OCI-LY7 (cell line): ENCODE data around the gene RAD51AP2. TPM values are rescaled to one million over a fixed set of nuclear protein-coding genes. Genes with fewer than 3 reads are reported as not detected.
A peak's percentile ranks its signal among the peaks of the same experiment; 100 is the strongest.
"Not testable (repeated sequence)": the region's sequence is repeated elsewhere in the genome, so short reads cannot be mapped to it uniquely, and the experiment has no call there.

Experiments
- Bru-seq: library from RNA; stranded (reverse); fragments of 400-500 nt; gene quantifications from one replicate; lab custom pipeline; 2021; lab: Mats Ljungman, UMichigan
- BruChase-seq, 2 experiments: library from RNA; stranded (reverse); fragments of 400-500 nt; gene quantifications; one replicate each; lab custom pipeline; 2021; lab: Mats Ljungman, UMichigan
- BruUV-seq: library from RNA; stranded (reverse); fragments of 400-500 nt; replicated peaks from 2 replicates; lab custom pipeline; 2021; lab: Mats Ljungman, UMichigan
- CTCF ChIA-PET: fragments of 300-600 bp; sonication (Branson Sonifier 250); formaldehyde crosslinking; loops from one replicate; lab custom pipeline; 2022; ENCODE audit warnings: antibody characterized with exemption; ENCODE audit not compliant: unreplicated experiment; lab: Charles Lee
- POLR2A ChIA-PET: fragments of 300-600 bp; sonication (Branson Sonifier 250); formaldehyde crosslinking; loops from one replicate; lab custom pipeline; 2022; ENCODE audit warnings: antibody characterized with exemption; lab: Charles Lee
- DNase-seq: peaks from one replicate; pipeline ENCODE4 v3.0.0-alpha.2; 2015; ENCODE audit warnings: low spot score
- H2AFZ ChIP-seq: fragments of 200-600 bp; sonication (generic), shearing (Covaris generic); 2 replicates; pipeline ENCODE4 v1.6.1; 2014; ENCODE audit warnings: mild to moderate bottlenecking, antibody characterized with exemption, low read length, moderate library complexity
- H3K27ac ChIP-seq: fragments of 200-600 bp; sonication (generic); 2 replicates; pipeline ENCODE4 v1.5.1; 2014; ENCODE audit warnings: mixed run types, low read depth, mild to moderate bottlenecking, moderate library complexity, low read length, inconsistent platforms; ENCODE audit not compliant: poor library complexity, severe bottlenecking
- H3K36me3 ChIP-seq: fragments of 200-600 bp; sonication (generic); 2 replicates; pipeline ENCODE4 v1.6.1; 2014; ENCODE audit warnings: mild to moderate bottlenecking, antibody characterized with exemption, low read length, moderate library complexity, mixed read lengths; ENCODE audit not compliant: insufficient read depth
- H3K4me1 ChIP-seq: fragments of 200-600 bp; sonication (generic); 2 replicates; pipeline ENCODE4 v1.5.1; 2014; ENCODE audit warnings: mild to moderate bottlenecking, low read length; ENCODE audit not compliant: insufficient read depth, poor library complexity, severe bottlenecking
- H3K4me2 ChIP-seq: fragments of 200-600 bp; sonication (generic); 2 replicates; pipeline ENCODE4 v1.6.1; 2014; ENCODE audit warnings: mild to moderate bottlenecking, low read length
- H3K4me3 ChIP-seq: fragments of 200-600 bp; sonication (generic); 2 replicates; pipeline ENCODE4 v1.5.1; 2014; ENCODE audit warnings: mild to moderate bottlenecking, low read depth, low read length; ENCODE audit not compliant: poor library complexity, severe bottlenecking
- H3K79me2 ChIP-seq: fragments of 200-600 bp; sonication (generic); 2 replicates; pipeline ENCODE4 v1.6.1; 2016; ENCODE audit warnings: low read depth, mild to moderate bottlenecking, low read length, moderate library complexity, mixed read lengths; ENCODE audit not compliant: insufficient read depth
- H3K9me2 ChIP-seq: fragments of 200-600 bp; sonication (generic); 2 replicates; pipeline ENCODE4 v1.6.1; 2016; ENCODE audit warnings: mild to moderate bottlenecking, low read length, mixed read lengths; ENCODE audit not compliant: insufficient read depth
- H3K9me3 ChIP-seq: fragments of 200-600 bp; sonication (generic); 2 replicates; pipeline ENCODE4 v1.6.1; 2014; ENCODE audit warnings: mild to moderate bottlenecking, mixed run types, low read length, mixed read lengths
- H4K20me1 ChIP-seq: fragments of 200-600 bp; sonication (generic); 2 replicates; pipeline ENCODE4 v1.6.1; 2014; ENCODE audit warnings: mild to moderate bottlenecking, antibody characterized with exemption, low read length, moderate library complexity, mixed read lengths; ENCODE audit not compliant: insufficient read depth
- EZH2phosphoT487 ChIP-seq: fragments of 200-600 bp; sonication (generic); IDR thresholded peaks from 2 replicates; pipeline ENCODE4 v1.6.1; 2018; ENCODE audit warnings: low read depth, borderline replicate concordance, mild to moderate bottlenecking, mixed run types, antibody characterized with exemption, low read length, moderate library complexity, mixed read lengths
- intact Hi-C: fragments of 100-400 bp; cut with micrococcal nuclease; formaldehyde crosslinking; loops from one replicate; pipeline ENCODE4 v1.10.0; 2022; ENCODE audit not compliant: unreplicated experiment
- long read RNA-seq: library from polyadenylated mRNA; stranded (forward); transcript quantifications from one replicate; pipeline ENCODE4 v2.0.0, GENCODE V29; 2022
- total RNA-seq, 2 experiments: library from RNA; depleted of rRNA in 1 of 2; stranded (reverse); fragments of >200 nt in 1 of 2; shearing (Covaris generic) in 1 of 2; gene quantifications; 2 replicates each; pipeline ENCODE4 v1.2.3, GENCODE V29; 2014 to 2022
- TF ChIP-seq, protein P1 (sequence below): fragments of 200-600 bp; sonication (generic); conservative IDR thresholded peaks from 2 replicates; pipeline ENCODE4 v1.5.1; 2014; ENCODE audit warnings: mild to moderate bottlenecking, antibody characterized with exemption, low read length, moderate library complexity, mixed read lengths

Gene RAD51AP2
- total RNA-seq (2014; rRNA removed; shearing (Covaris generic)) = 0.05 and 0.35 TPM in 2 replicates
- 0.09 TPM in 1 of 2 replicates, not detected in the other for total RNA-seq (2022)
- percentile 19 among the genes with signal in this experiment for Bru-seq, nascent RNA
- BruChase-seq, experiment 1, labeled RNA remaining after a 6-hour chase = percentile 15 among the genes with signal in this experiment
- percentile 11 among the genes with signal in this experiment for BruChase-seq, experiment 2, labeled RNA remaining after a 2-hour chase
- long read RNA-seq = 0 reads

DNA sequence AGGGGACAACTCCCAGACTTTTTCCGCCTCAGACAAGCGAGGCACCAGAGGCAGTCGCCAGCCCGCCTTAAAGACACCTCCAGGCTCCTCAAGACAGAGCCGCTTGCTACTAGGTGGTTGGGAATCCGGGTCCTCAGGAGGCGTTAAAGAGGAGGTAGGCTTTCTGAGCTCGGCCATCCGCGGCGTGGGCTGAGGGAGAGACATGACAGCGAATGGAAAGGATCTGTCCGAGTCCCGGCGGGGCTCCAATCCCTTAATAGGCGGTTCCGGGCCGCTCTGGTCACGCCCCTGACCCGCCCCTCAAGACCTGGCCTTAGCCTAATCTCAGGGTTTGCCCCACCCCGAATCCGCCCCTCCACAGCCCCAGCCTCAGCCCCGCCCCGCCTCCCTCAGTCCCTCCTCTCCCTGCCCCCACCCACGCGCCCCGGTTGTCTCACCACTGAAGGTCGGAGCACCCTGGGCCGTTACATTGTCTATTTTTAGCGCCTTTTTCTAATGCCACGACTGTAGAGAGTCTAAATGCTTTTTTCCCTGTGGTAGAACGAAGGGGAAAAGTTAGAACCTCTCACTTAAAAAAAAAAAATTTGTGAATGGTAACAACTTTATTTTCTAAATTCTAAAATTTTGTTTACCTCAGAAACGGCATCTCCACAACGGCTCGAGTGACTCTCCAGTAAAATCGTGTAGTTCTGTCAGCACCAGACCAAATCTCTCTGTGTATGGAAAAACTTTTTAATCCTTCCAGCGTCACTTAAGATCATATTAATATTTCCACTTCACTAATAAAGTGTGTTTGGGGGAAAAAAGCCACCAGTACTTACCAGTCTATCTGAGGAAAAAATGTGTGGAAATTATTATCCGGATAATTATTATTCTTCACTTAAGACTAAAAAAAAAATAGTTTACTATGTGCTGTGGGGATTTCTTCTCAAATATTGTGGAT lies at the start of gene RAD51AP2:
RAD51AP2 (minus strand) TSS at position 229 of the 943 bp plus-strand sequence; CDS start at position 204, 25 bp downstream.
- Histone ChIP-seq H3K4me1 (peaks cover 33% of the 10 kb centered on the region), H3K36me3 (no peaks in the 10 kb centered on the region), H4K20me1 (no peaks in the 10 kb centered on the region), H3K9me2 (no peaks in the 10 kb centered on the region), H3K4me3 (peak within 1 kb of the TSS; percentile 66), H3K9me3 (no peaks in the 10 kb centered on the region), H3K27ac (no peak within 1 kb of the TSS), H2AFZ (peak within 1 kb of the TSS; percentile 92), H3K4me2 (peak within 1 kb of the TSS; percentile 77), H3K79me2 (no peaks in the 10 kb centered on the region)
- TF ChIP-seq, protein P1, sequence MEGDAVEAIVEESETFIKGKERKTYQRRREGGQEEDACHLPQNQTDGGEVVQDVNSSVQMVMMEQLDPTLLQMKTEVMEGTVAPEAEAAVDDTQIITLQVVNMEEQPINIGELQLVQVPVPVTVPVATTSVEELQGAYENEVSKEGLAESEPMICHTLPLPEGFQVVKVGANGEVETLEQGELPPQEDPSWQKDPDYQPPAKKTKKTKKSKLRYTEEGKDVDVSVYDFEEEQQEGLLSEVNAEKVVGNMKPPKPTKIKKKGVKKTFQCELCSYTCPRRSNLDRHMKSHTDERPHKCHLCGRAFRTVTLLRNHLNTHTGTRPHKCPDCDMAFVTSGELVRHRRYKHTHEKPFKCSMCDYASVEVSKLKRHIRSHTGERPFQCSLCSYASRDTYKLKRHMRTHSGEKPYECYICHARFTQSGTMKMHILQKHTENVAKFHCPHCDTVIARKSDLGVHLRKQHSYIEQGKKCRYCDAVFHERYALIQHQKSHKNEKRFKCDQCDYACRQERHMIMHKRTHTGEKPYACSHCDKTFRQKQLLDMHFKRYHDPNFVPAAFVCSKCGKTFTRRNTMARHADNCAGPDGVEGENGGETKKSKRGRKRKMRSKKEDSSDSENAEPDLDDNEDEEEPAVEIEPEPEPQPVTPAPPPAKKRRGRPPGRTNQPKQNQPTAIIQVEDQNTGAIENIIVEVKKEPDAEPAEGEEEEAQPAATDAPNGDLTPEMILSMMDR = no peak
- no peak for TF ChIP-seq EZH2phosphoT487
- no TSS peak for BruUV-seq
- intact Hi-C loops = loop anchor here (5.0 to 10.0 kb wide), 3 partner anchors 234 to 891 kb away; partner anchors contain the start of genes GEN1 and SMC6
- POLR2A ChIA-PET = interaction anchor here (0.6 to 1.6 kb wide), 8 partner anchors 11 to 1626 kb away, joined by 3 to 6 read pairs (median 4); no protein-coding TSS in a partner anchor
- DNase-seq = peak; percentile 80
- CTCF ChIA-PET = no interaction called here

DNA sequence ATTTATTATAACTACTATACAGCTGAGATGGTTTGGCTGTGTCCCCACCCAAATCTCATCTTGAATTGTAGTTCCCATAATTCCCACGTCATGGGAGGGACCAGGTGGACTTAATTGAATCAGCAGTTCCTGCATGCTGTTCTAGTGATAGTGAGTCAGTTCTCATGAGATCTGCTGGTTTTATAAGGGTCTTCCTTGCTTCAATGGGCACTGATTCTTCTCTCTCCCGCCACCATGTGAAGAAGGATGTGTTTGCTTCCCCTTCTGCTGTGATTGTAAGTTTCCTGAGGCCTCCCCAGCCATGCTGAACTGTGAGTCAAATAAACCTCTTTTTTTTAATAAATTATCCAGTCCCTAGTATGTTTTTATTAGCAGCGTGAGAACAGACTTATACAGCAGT lies 47.5 kb upstream of the RAD51AP2 start:
- POLR2A ChIA-PET, H3K36me3 ChIP-seq, CTCF ChIA-PET, H3K79me2 ChIP-seq, H2AFZ ChIP-seq, DNase-seq, BruUV-seq, H3K27ac ChIP-seq, intact Hi-C loops, H4K20me1 ChIP-seq, H3K9me2 ChIP-seq, H3K4me2 ChIP-seq, H3K4me3 ChIP-seq, H3K9me3 ChIP-seq, H3K4me1 ChIP-seq: not testable (repeated sequence)

DNA sequence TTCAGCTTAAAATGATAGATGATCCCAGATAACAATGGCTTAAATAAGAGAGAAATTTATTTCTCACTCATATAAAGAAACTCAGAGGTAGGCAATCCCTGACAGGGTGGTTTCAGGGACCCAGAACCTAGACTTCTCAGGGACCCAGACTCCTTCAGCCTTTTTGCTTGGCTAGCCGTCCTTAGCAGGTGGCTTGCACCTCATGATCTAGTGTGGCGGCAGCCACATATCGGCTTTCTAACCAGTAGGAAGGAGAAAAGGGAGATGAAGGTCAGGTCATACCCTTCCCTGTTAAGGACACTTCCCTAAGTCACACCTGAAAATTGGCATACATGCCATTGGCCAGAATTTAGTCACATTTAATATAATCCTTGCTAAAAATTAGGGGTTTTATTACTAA lies 40.6 kb upstream of the RAD51AP2 start:
- no TSS peak for BruUV-seq
- TF ChIP-seq, protein P1 = no peak
- no peak for TF ChIP-seq EZH2phosphoT487
- ChIA-PET CTCF (no interaction called here), POLR2A (no interaction called here)
- no peak for DNase-seq
- intact Hi-C loops = no loop called here
- Histone ChIP-seq H3K9me2 (no peaks in the 10 kb centered on the region), H2AFZ (no peak overlapping the region), H3K4me1 (no peaks in the 10 kb centered on the region), H3K79me2 (no peaks in the 10 kb centered on the region), H3K9me3 (no peaks in the 10 kb centered on the region), H3K4me3 (no peak overlapping the region), H4K20me1 (no peaks in the 10 kb centered on the region), H3K27ac (no peak overlapping the region), H3K36me3 (no peaks in the 10 kb centered on the region), H3K4me2 (no peak overlapping the region)
